ENCODE measurements around the gene NOTCH4. TPM values are rescaled to one million over a fixed set of nuclear protein-coding genes. Genes with fewer than 3 reads are reported as not detected.
"Not testable (repeated sequence)": the region's sequence is repeated elsewhere in the genome, so short reads cannot be mapped to it uniquely, and the experiment has no call there.

Gene NOTCH4
- total RNA-seq, 2 experiments from 2014 or later, result 0.47 to 0.53 TPM

DNA sequence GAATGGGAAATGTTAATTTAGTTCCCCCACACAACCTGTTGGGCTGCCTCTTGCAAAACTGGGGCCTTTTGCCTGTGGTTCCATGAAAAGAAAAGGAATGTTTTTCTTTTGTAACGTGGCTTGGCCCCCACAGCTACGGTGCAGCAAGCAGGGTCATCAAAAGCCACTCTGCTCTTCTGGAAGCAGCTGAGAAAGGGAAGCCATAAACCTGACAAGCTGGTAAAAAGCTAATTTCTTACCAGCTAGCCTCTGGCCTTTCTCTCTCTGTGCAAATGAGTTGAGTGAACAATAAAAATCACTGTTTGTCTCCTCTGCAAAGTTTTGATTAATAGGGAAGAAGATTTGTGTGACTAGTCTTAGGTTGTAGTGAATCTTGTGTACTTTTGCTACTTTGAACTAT lies 23.5 kb upstream of the NOTCH4 start:
- intact Hi-C loops (cut with DNase I, micrococcal nuclease), result loop anchor here (2.0 to 5.0 kb wide), 4 partner anchors 161 to 620 kb away; no protein-coding TSS in a partner anchor
- peaks cover 14% of the 10 kb centered on the region for H3K4me1 Mint-ChIP-seq (ENCODE audit: low read depth)
- ATAC-seq (ENCODE audit: poor library complexity), result no peak
- H3K27ac Mint-ChIP-seq, result no peak overlapping the region
- TF ChIP-seq CTCF (IDR thresholded peaks at IDR 0.05), result no peak
- Histone ChIP-seq H3K4me1 (ENCODE audit: insufficient read depth, low read length) (peaks cover 8% of the 10 kb centered on the region), H3K4me3 (ENCODE audit: low read length) (no peak overlapping the region), H3K9me3 (ENCODE audit: control insufficient read depth in 1 of 2, insufficient read depth in 1 of 2, low read length in 2 of 2) (peaks cover 0 to 3% of the 10 kb centered on the region in 2 experiments), H3K27ac (ENCODE audit: low read depth in 1 of 2, low read length in 2 of 2) (no peak overlapping the region), H3K27me3 (ENCODE audit: control insufficient read depth in 1 of 2, insufficient read depth in 2 of 2, low read length in 2 of 2) (no peaks in the 10 kb centered on the region), H3K36me3 (ENCODE audit: insufficient read depth, low read length) (no peaks in the 10 kb centered on the region)
- H3K27me3 Mint-ChIP-seq, result no peaks in the 10 kb centered on the region
- no peak overlapping the region for H3K4me3 Mint-ChIP-seq
- POLR2A ChIA-PET, result no interaction called here
- no peaks in the 10 kb centered on the region for H3K9me3 Mint-ChIP-seq
- CTCF ChIA-PET, result no interaction called here
- DNase-seq, result no peak
- no peaks in the 10 kb centered on the region for H3K36me3 Mint-ChIP-seq (ENCODE audit: low read depth)

DNA sequence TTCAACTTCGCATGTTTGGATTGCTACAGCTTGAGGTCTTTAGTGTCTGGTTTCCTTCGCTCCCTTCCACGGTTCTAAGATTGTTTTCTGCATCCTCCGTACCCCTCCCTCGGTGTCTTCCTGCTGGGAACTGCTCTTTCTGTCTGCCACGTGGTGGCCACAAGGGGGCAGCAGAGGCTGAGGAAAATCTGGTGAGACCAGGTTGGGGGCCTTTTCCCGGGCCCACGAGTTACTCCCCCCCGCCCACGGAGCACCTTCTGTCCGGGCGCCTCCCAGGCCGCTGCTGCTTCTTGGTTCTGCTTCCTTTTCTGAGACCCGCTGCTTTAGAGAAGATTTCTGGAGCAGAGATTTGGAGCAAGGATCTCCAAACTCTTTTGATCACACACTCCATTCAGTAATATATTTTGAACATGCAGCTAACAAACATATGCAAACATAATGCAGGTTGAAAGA lies 21.1 kb upstream of the NOTCH4 start:
- Mint-ChIP-seq H3K27ac (no peak overlapping the region), H3K27me3 (no peaks in the 10 kb centered on the region), H3K36me3 (ENCODE audit: low read depth) (no peaks in the 10 kb centered on the region), H3K9me3 (no peaks in the 10 kb centered on the region), H3K4me1 (ENCODE audit: low read depth) (peaks cover 6% of the 10 kb centered on the region), H3K4me3 (no peak overlapping the region)
- DNase-seq, result peak; percentile 50 to 85 (median 66)
- H3K27ac ChIP-seq (ENCODE audit: low read depth in 1 of 2, low read length in 2 of 2), result no peak overlapping the region
- H3K4me3 ChIP-seq (ENCODE audit: low read length), result no peak overlapping the region
- H3K36me3 ChIP-seq (ENCODE audit: insufficient read depth, low read length), result no peaks in the 10 kb centered on the region
- peak; percentile 97 for TF ChIP-seq CTCF (IDR thresholded peaks at IDR 0.05)
- H3K27me3 ChIP-seq (ENCODE audit: control insufficient read depth in 1 of 2, insufficient read depth in 2 of 2, low read length in 2 of 2), result no peaks in the 10 kb centered on the region
- H3K4me1 ChIP-seq (ENCODE audit: insufficient read depth, low read length), result peaks cover 7% of the 10 kb centered on the region
- H3K9me3 ChIP-seq (ENCODE audit: control insufficient read depth in 1 of 2, insufficient read depth in 1 of 2, low read length in 2 of 2), result peaks cover 0 to 3% of the 10 kb centered on the region in 2 experiments
- ChIA-PET CTCF (interaction anchor here (0.9 to 1.9 kb wide), 3 partner anchors 9 to 96 kb away, joined by 4 to 7 read pairs (median 6); no protein-coding TSS in a partner anchor), POLR2A (interaction anchor here (0.9 to 1.0 kb wide), 2 partner anchors 49 to 68 kb away, joined by 3 read pairs; no protein-coding TSS in a partner anchor)
- peak; percentile 84 for ATAC-seq (ENCODE audit: poor library complexity)
- intact Hi-C loops (cut with DNase I, micrococcal nuclease), result loop anchor here (2.0 to 5.0 kb wide), 6 partner anchors 43 to 622 kb away; no protein-coding TSS in a partner anchor

GRCh38 chr6:32244270-32244669 lies 20.4 kb upstream of the NOTCH4 start:
- TF ChIP-seq CTCF (IDR thresholded peaks at IDR 0.05), result no peak
- no peaks in the 10 kb centered on the region for H3K36me3 Mint-ChIP-seq (ENCODE audit: low read depth)
- no peak for DNase-seq
- Histone ChIP-seq H3K4me1 (ENCODE audit: insufficient read depth, low read length) (peaks cover 7% of the 10 kb centered on the region), H3K9me3 (ENCODE audit: control insufficient read depth in 1 of 2, insufficient read depth in 1 of 2, low read length in 2 of 2) (no peaks in the 10 kb centered on the region), H3K27ac (ENCODE audit: low read depth in 1 of 2, low read length in 2 of 2) (no peak overlapping the region), H3K4me3 (ENCODE audit: low read length) (no peak overlapping the region), H3K36me3 (ENCODE audit: insufficient read depth, low read length) (no peaks in the 10 kb centered on the region), H3K27me3 (ENCODE audit: control insufficient read depth in 1 of 2, insufficient read depth in 2 of 2, low read length in 2 of 2) (no peaks in the 10 kb centered on the region)
- no peak overlapping the region for H3K4me3 Mint-ChIP-seq
- ATAC-seq (ENCODE audit: poor library complexity), result no peak
- POLR2A ChIA-PET, result no interaction called here
- H3K27me3 Mint-ChIP-seq, result no peaks in the 10 kb centered on the region
- H3K9me3 Mint-ChIP-seq, result no peaks in the 10 kb centered on the region
- intact Hi-C loops (cut with DNase I, micrococcal nuclease), result loop anchor here (2.0 to 5.0 kb wide), 3 partner anchors 42 to 127 kb away; no protein-coding TSS in a partner anchor
- H3K4me1 Mint-ChIP-seq (ENCODE audit: low read depth), result peaks cover 6% of the 10 kb centered on the region
- H3K27ac Mint-ChIP-seq, result no peak overlapping the region
- CTCF ChIA-PET, result no interaction called here

DNA sequence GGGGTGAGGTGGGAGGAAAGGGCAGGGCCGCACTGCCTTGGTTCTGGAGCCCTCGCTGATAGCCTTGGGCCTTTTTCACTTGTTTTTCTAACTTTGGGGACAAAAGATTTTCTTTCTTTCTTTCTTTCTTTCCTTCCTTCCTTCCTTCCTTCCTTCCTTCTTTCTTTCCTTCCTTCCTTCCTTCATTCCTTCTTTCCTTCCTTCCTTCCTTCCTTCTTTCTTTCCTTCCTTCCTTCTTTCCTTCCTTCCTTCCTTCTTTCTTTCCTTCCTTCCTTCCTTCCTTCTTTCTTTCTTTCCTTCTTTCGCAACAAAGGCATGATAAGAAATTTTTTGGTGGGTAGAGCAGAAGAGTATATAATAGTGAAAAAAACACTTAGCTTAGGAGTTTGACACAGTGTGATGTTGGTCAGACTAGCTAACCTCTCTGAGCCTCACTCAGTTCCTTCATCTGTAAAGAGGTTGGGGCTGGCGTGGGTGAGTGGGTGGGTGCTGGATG lies 18.5 kb upstream of the NOTCH4 start:
- intact Hi-C loops (cut with DNase I, micrococcal nuclease), result loop anchor here in 1 of 2 experiments (5.0 kb wide), 2 partner anchors 40 to 125 kb away; no protein-coding TSS in a partner anchor
- H3K4me1 Mint-ChIP-seq (ENCODE audit: low read depth); H3K27me3 Mint-ChIP-seq; H3K4me3 ChIP-seq (ENCODE audit: low read length); POLR2A ChIA-PET; H3K36me3 ChIP-seq (ENCODE audit: insufficient read depth, low read length); H3K36me3 Mint-ChIP-seq (ENCODE audit: low read depth); H3K4me3 Mint-ChIP-seq; H3K9me3 ChIP-seq (ENCODE audit: control insufficient read depth in 1 of 2, insufficient read depth in 1 of 2, low read length in 2 of 2); H3K4me1 ChIP-seq (ENCODE audit: insufficient read depth, low read length); DNase-seq; H3K27me3 ChIP-seq (ENCODE audit: control insufficient read depth in 1 of 2, insufficient read depth in 2 of 2, low read length in 2 of 2); ATAC-seq (ENCODE audit: poor library complexity); H3K27ac ChIP-seq (ENCODE audit: low read depth in 1 of 2, low read length in 2 of 2); H3K27ac Mint-ChIP-seq; H3K9me3 Mint-ChIP-seq: not testable (repeated sequence)
- CTCF ChIA-PET, result interaction anchor here (1.1 kb wide), 1 partner anchor 47 kb away, joined by 3 read pairs; no protein-coding TSS in a partner anchor

All from CD4-positive, alpha-beta T cell (primary cell).